VCaP (cell line): Measurements from ENCODE around the gene SP7.

Experiments
- H3K27ac ChIP-seq: fragments of 450-650 bp; 2 replicates; pipeline ENCODE4 v1.5.1; 2017
- TF ChIP-seq, protein P1 (sequence below): fragments of 450-650 bp; conservative IDR thresholded peaks from 2 replicates; pipeline ENCODE4 v1.5.1; 2017; ENCODE audit warnings: mild to moderate bottlenecking, moderate library complexity

Gene SP7

DNA sequence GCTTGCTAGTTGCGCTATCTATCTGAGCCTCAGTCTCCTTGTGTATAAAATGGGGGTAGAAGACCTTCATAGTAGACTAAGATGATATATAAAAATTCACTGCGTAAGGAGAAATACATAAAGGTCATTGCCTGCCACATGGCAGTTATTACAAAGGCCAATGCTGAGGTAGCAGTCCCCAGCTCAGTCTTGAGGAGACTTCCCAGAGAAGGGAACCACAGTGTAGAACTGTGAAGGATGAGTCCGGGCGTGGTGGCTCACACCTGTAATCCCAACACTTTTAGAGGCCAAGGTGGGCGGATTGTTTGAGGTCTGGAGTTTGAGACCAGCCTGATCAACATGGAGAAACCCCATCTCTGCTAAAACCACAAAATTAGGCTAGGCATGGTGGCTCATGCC is 17.1 kb upstream of the SP7 start:
- H3K27ac ChIP-seq = peak overlapping the region; percentile 15; the same call in 1 of the 2 replicates
- TF ChIP-seq, protein P1, sequence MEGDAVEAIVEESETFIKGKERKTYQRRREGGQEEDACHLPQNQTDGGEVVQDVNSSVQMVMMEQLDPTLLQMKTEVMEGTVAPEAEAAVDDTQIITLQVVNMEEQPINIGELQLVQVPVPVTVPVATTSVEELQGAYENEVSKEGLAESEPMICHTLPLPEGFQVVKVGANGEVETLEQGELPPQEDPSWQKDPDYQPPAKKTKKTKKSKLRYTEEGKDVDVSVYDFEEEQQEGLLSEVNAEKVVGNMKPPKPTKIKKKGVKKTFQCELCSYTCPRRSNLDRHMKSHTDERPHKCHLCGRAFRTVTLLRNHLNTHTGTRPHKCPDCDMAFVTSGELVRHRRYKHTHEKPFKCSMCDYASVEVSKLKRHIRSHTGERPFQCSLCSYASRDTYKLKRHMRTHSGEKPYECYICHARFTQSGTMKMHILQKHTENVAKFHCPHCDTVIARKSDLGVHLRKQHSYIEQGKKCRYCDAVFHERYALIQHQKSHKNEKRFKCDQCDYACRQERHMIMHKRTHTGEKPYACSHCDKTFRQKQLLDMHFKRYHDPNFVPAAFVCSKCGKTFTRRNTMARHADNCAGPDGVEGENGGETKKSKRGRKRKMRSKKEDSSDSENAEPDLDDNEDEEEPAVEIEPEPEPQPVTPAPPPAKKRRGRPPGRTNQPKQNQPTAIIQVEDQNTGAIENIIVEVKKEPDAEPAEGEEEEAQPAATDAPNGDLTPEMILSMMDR = no peak

DNA sequence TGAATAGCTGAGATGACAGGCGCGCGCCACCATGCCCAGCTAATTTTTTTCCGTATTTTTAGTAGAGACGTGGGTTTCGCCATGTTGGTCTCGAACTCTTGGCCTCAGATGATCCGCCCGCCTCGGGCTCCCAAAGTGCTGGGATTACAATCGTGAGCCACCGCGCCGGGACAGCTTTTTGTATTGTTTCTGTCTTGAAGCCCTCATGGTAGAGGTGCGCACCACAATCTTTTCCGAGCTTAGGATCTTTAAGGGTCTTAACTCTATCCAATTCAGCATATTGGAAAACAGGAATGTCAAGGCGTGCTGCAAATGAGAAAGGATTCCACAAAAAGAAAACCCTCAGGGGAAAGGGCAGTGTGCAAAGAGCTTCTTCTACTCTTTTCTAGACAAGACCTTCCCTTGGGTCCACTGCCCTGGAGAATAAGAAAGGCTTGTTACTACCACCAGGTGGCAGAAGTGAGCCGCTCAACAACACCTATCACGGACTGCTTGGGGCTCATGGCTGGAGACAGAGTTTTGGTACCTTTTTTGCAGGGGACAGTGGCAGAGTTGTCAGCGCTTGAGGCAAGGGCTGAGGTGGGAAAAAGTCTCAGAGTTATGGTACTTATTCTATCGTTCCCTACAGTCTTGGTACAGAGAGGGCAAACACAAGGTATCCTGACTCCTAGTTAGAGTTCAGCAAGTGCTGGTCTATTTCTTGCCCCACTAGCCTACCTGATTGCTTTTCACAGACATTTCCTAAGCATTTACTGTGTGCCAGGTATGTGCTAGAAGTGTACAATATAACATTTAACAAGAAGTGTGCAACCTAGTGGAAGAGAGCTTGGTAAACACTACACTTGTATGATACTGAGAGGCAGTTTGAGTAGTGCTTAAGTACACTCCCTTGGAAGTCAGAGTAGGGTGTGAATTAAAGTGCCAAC is 16.4 kb upstream of the SP7 start:
- TF ChIP-seq, protein P1 = peak; percentile 94
- H3K27ac ChIP-seq = peak overlapping the region; percentile 15; the same call in 1 of the 2 replicates

DNA sequence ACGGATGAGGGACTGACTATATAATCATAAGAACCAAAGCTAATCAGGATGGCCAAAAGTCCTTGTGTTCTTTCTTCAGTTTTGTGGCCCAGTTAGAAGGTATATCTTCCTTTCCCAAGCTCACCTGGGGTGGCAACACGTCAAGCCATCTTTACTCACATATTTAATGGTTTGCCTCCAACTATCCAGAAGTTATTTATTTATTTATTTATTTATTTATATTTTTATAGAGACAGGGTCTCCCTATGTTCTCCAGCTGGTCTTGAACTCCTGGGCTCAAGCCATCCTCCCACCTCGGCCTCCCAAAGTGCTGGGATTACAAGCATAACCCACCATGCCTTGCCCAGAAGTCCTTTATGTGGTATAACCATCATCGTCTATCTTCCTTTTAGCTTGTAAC is 11.8 kb upstream of the SP7 start:
- no peak overlapping the region for H3K27ac ChIP-seq
- TF ChIP-seq, protein P1 = no peak

DNA sequence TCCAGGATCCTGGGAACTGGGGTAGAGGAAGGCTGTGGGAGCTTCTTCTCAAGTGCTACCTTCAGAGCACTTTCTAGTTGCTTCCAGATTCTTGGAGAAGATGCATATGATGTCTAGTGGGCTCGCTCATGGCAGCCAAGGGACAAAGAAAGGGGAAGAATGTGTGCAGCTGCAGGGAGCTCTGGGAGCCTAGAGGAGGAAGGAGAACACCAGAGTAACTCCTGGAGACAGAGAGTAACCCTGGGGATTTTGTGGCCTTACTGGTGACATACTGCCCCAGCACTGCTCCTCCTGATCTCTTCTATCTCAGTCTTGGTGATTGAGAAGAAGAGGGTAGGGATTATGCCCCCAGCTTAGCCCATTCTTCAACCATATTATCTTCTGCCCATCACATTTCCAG is 10.3 kb upstream of the SP7 start:
- no peak overlapping the region for H3K27ac ChIP-seq
- TF ChIP-seq, protein P1 = no peak

DNA sequence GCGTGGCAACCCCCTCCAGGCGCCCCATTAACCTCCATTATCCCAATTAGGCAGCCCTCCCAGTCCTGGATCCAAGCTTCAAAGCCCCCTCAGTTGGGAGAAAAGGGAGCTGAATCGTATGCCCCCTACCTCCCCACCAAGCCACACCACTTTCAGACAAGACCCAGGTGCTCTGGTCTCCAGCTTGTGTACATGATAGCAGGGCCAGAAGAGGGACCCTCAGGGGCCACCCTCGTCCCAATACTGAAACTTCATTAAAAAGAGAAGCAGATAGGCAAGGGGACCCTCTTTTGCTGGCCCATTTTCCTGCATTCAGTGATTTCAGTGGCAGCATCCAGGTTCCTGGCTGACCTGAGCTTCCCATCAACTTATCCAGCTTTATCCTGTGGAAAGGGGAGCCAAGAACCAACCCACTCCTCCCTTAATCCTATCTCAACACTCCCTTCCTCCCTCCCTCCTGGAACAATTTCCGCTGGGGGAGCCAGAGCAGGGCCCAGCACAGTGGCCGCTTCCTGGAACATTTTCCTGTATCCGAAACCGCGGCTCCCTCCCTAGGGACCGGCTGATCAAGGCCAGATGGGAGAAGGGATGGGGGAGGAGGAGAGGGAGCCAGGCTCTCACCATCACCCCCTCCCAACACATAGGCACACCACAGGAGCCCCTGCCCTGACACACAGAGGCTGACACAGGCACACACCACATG is 9.5 kb upstream of the SP7 start:
- TF ChIP-seq, protein P1 = peak; percentile 13; the same call in 1 of the 2 replicates
- peak overlapping the region; percentile 80 for H3K27ac ChIP-seq

DNA sequence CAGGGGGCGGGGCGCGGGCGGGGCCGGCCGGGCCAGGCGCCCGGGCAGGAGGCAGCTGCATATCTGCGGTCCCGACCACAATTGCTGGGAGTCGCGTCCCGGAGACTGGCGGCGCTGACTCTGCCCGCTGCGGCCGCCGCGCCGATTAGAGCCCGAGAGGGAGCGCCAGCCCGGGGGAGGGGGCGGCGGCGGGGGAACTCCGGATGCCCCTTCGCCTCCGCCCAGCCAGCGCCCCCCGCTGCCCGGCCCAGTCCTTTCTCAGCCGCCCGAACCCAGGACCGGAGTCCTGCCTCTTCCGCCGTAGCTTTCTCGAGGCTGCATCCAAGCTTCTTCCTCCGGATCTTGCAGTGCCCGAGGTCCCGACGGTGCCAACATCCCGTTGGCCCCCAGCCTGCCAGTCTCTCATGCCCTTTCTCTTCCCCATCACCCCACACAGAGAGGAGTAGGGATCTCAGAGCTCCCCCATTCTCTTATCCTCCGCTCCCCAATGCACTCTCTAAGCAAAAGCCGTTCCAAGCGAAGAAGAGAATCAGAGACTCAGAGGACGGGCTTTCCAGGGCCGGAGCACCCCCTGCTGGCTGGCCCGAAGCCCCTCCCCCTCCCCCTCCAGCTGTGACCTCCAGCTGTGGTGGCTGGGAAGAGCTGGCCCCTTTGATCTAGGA is 8.8 kb upstream of the SP7 start:
- peak overlapping the region; percentile 80 for H3K27ac ChIP-seq
- TF ChIP-seq, protein P1 = peak; percentile 84

DNA sequence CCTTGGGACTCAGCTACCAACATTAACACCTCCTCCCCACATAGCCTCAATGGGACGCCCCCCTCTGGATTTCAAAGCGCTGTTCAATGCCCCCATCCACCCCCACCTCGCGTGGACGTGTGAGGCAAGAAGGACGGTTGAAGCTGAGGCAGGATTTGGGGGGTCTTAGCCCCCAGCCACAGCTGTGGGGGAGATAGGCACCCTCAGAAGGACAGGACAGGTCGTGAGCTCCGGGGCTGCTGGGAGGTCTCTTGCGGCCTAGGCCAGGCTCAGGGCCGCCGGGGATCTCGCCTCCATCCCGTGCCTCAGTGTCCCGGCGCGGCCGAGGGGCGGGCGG is 8.3 kb upstream of the SP7 start:
- TF ChIP-seq, protein P1 = no peak

More for the DNA sequence above, 8.3 kb upstream of the SP7 start:
- H3K27ac ChIP-seq = peak overlapping the region; percentile 80
